B cell (primary cell): ENCODE data around the gene DSCAML1. TPM values are rescaled to one million over a fixed set of nuclear protein-coding genes. Genes with fewer than 3 reads are reported as not detected.

Experiments
- ATAC-seq: fragments of 200-7000 bp; cut with Tn5 transposase; one replicate; pipeline ENCODE4 v1.10.0; 2021; ENCODE audit warnings: low read depth, mild to moderate bottlenecking, moderate number of reproducible peaks, moderate library complexity
- CTCF ChIA-PET: fragments of 350-600 bp; sonication (Branson Sonifier 250); formaldehyde crosslinking; loops from one replicate; lab custom pipeline; 2021; ENCODE audit warnings: antibody characterized with exemption, inconsistent platforms; lab: Charles Lee
- POLR2A ChIA-PET: fragments of 350-600 bp; sonication (Branson Sonifier 250); formaldehyde crosslinking; loops from one replicate; lab custom pipeline; 2021; ENCODE audit warnings: antibody characterized with exemption; lab: Charles Lee
- DNase-seq: peaks from one replicate; pipeline ENCODE4 v3.0.0; 2013
- H2AFZ ChIP-seq: 2 replicates; pipeline ENCODE4 v1.6.1; 2012; ENCODE audit warnings: mild to moderate bottlenecking, low read depth, low read length; ENCODE audit not compliant: insufficient read depth, poor library complexity, severe bottlenecking
- H3K27ac ChIP-seq, 2 donors: 1 replicate in 1 of 2; 2 replicates in 1 of 2; pipeline ENCODE4 v1.5.1; 2012 to 2013; ENCODE audit warnings: low read length in 2 of 2, mild to moderate bottlenecking in 2 of 2, moderate library complexity in 1 of 2
- H3K27me3 ChIP-seq, 4 experiments: fragments of 200-600 bp in 1 of 4; sonication (generic) in 1 of 4; replicated peaks in 1 of 4; 1 replicate in 2 of 4; 2 replicates in 2 of 4; pipeline versions ENCODE4 v1.6.1 to v1.7.0; 2013 to 2016; ENCODE audit warnings: low read length in 3 of 4, mild to moderate bottlenecking in 2 of 4, mixed read lengths in 1 of 4, moderate library complexity in 1 of 4; ENCODE audit not compliant: insufficient read depth in 4 of 4, control insufficient read depth in 3 of 4; ENCODE audit errors: control extremely low read depth in 1 of 4
- H3K36me3 ChIP-seq, 2 experiments: replicated peaks in 1 of 2; 1 replicate in 1 of 2; 2 replicates in 1 of 2; pipeline versions ENCODE4 v1.6.1 to v1.7.1; 2013; ENCODE audit warnings: low read length in 1 of 2; ENCODE audit not compliant: insufficient read depth in 2 of 2, control insufficient read depth in 1 of 2; ENCODE audit errors: control extremely low read depth in 1 of 2, extremely low read depth in 1 of 2
- H3K4me1 ChIP-seq, 2 donors: fragments of 200-600 bp in 1 of 2; sonication (generic) in 1 of 2; 1 replicate in 1 of 2; 2 replicates in 1 of 2; pipeline versions ENCODE4 v1.5.1 to v1.6.1; 2013 to 2017; ENCODE audit warnings: low read length in 2 of 2; ENCODE audit not compliant: control insufficient read depth in 2 of 2, insufficient read depth in 2 of 2
- H3K4me2 ChIP-seq: replicated peaks from 2 replicates; pipeline ENCODE3; 2012; ENCODE audit warnings: mild to moderate bottlenecking, low read depth, low read length; ENCODE audit not compliant: poor library complexity, severe bottlenecking
- H3K4me3 ChIP-seq, 5 experiments: fragments of 200-600 bp in 1 of 5; sonication (generic) in 1 of 5; 1 replicate in 3 of 5; 2 replicates in 2 of 5; pipeline versions ENCODE4 v1.5.1 to v1.7.0; 2011 to 2016; ENCODE audit warnings: low read length in 4 of 5, mild to moderate bottlenecking in 4 of 5, low read depth in 2 of 5, control low read depth in 1 of 5, moderate library complexity in 1 of 5; ENCODE audit not compliant: insufficient read depth in 1 of 5; ENCODE audit errors: control extremely low read depth in 1 of 5, extremely low read depth in 1 of 5
- H3K79me2 ChIP-seq: fragments of 200-600 bp; sonication (generic); one replicate; pipeline ENCODE4 v1.6.0; 2016; ENCODE audit warnings: low read length; ENCODE audit not compliant: control insufficient read depth, insufficient read depth
- H3K9ac ChIP-seq: fragments of 200-600 bp; sonication (generic); 2 replicates; pipeline ENCODE4 v1.6.1; 2017; ENCODE audit warnings: mild to moderate bottlenecking, low read length, moderate library complexity
- H3K9me3 ChIP-seq, 3 donors: one replicate each; pipeline versions ENCODE4 v1.6.1 to v1.7.1; 2013; ENCODE audit warnings: low read length in 2 of 3; ENCODE audit not compliant: control insufficient read depth in 2 of 3, insufficient read depth in 1 of 3; ENCODE audit errors: control extremely low read depth in 1 of 3
- H4K20me1 ChIP-seq: 2 replicates; pipeline ENCODE4 v1.6.0; 2012; ENCODE audit warnings: mild to moderate bottlenecking, low read length; ENCODE audit not compliant: insufficient read depth, control insufficient read depth, poor library complexity, severe bottlenecking
- H3K27ac Mint-ChIP-seq: one replicate; pipeline ENCODE4 v1.8.0; 2021; ENCODE audit warnings: mixed read lengths
- H3K27me3 Mint-ChIP-seq: one replicate; pipeline ENCODE4 v1.8.0; 2021; ENCODE audit warnings: mixed read lengths
- H3K4me1 Mint-ChIP-seq: one replicate; pipeline ENCODE4 v1.8.0; 2021; ENCODE audit warnings: mixed read lengths
- H3K4me3 Mint-ChIP-seq: one replicate; pipeline ENCODE4 v1.8.0; 2021; ENCODE audit warnings: mixed read lengths
- H3K9me3 Mint-ChIP-seq: one replicate; pipeline ENCODE4 v1.8.0; 2022; ENCODE audit warnings: mixed read lengths; ENCODE audit not compliant: insufficient read depth
- EZH2 ChIP-seq: IDR thresholded peaks from 2 replicates; pipeline ENCODE4 v1.6.1; 2012; ENCODE audit warnings: borderline replicate concordance, low read depth, mild to moderate bottlenecking, moderate library complexity, low read length; ENCODE audit not compliant: insufficient read depth, poor library complexity, severe bottlenecking
- WGBS: methylation state at CpG from one replicate; pipeline ENCODE4 v1.1.5; 2013; ENCODE audit warnings: missing lambda C conversion rate; ENCODE audit not compliant: insufficient coverage; 5-methylcytosine and 5-hydroxymethylcytosine counted together
- intact Hi-C: fragments of 100-400 bp; cut with micrococcal nuclease; formaldehyde crosslinking; loops from one replicate; pipeline ENCODE4 v1.10.0; 2022
- polyA plus RNA-seq: library from polyadenylated mRNA; depleted of rRNA; stranded (reverse); fragments of >200 nt; gene quantifications from 2 replicates; pipeline ENCODE4 v1.2.3, GENCODE V29; 2012
- total RNA-seq, 2 donors: library from RNA; stranded (reverse); fragments of 120-200 nt in 1 of 2; gene quantifications; 1 replicate in 1 of 2; 2 replicates in 1 of 2; pipeline versions ENCODE4 v1.2.3 to v1.2.4, GENCODE V29; 2013 to 2022
- TF ChIP-seq, protein P1 (sequence below): fragments of 200-600 bp; IDR thresholded peaks from one replicate; pipeline ENCODE4 v1.8.0; 2022; ENCODE audit warnings: antibody characterized with exemption, mild to moderate bottlenecking

The DSCAML1 gene
- total and polyA plus RNA-seq, 2 donors (not counting 1 experiment from before 2014, with no cell fraction given): 1.2 to 6.2 TPM

DNA sequence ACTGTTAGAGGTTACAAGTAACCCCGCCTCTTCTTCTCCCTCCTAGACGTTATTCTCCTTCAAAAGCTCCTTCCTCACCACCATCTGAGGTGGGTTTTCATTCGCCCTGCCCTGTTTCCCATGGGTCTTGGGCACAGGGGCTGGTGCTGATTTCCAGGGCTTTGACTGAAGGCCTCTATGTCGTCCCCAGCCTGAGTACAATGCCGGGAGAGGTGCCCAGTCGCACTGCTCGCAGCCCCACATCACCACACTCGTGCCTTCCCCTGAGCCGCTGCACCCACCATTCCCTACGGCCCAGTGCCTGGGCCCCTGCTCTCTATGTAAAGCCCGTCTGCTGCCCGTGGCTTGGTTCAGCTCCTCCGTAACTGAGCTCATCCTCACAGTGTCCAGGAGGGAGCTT is 169.8 kb downstream of the DSCAML1 start:
- Histone ChIP-seq H3K36me3 (no peaks in the 10 kb centered on the region), H3K9ac (no peak overlapping the region), H3K4me1 (no peaks in the 10 kb centered on the region), H4K20me1 (no peaks in the 10 kb centered on the region), H3K79me2 (no peaks in the 10 kb centered on the region), H3K9me3 (peaks cover 0 to 4% (median 0%) of the 10 kb centered on the region in 3 donors), H3K27ac (no peak overlapping the region), H2AFZ (no peak overlapping the region), H3K27me3 (no peaks in the 10 kb centered on the region), H3K4me2 (no peak overlapping the region), H3K4me3 (no peak overlapping the region)
- WGBS: 85% methylated on average over 13 of the region's 13 CpGs
- no peaks in the 10 kb centered on the region for H3K9me3 Mint-ChIP-seq
- DNase-seq (no peak), ATAC-seq (no peak)
- intact Hi-C loops: no loop called here
- H3K27me3 Mint-ChIP-seq: peaks cover 17% of the 10 kb centered on the region
- no peak overlapping the region for H3K27ac Mint-ChIP-seq
- ChIA-PET POLR2A (no interaction called here), CTCF (no interaction called here)
- no peak overlapping the region for H3K4me3 Mint-ChIP-seq
- TF ChIP-seq EZH2: no peak
- TF ChIP-seq, protein P1, sequence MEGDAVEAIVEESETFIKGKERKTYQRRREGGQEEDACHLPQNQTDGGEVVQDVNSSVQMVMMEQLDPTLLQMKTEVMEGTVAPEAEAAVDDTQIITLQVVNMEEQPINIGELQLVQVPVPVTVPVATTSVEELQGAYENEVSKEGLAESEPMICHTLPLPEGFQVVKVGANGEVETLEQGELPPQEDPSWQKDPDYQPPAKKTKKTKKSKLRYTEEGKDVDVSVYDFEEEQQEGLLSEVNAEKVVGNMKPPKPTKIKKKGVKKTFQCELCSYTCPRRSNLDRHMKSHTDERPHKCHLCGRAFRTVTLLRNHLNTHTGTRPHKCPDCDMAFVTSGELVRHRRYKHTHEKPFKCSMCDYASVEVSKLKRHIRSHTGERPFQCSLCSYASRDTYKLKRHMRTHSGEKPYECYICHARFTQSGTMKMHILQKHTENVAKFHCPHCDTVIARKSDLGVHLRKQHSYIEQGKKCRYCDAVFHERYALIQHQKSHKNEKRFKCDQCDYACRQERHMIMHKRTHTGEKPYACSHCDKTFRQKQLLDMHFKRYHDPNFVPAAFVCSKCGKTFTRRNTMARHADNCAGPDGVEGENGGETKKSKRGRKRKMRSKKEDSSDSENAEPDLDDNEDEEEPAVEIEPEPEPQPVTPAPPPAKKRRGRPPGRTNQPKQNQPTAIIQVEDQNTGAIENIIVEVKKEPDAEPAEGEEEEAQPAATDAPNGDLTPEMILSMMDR: no peak
- H3K4me1 Mint-ChIP-seq: no peaks in the 10 kb centered on the region

DNA sequence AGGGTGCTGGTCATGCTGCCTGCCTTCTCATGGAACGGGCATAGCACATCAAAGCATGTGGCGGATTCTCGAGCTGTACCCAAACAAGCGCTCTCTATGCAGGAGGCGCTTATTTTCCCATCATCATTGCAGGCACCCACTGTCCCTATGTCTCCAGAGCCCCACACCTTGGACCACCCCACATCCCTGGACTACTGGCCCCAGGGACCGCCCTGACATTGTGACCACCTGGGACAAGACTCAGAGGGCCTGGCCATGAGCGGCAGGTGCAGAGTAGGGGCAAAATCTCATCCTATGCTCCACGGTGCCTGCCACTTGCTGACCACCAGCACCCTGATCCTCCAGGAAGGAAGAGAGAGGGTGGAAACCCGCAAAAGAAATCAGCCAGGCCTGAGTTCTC is 170.4 kb downstream of the DSCAML1 start:
- Histone ChIP-seq H3K4me2 (no peak overlapping the region), H3K4me3 (no peak overlapping the region), H3K9ac (no peak overlapping the region), H3K79me2 (no peaks in the 10 kb centered on the region), H3K27ac (no peak overlapping the region), H2AFZ (no peak overlapping the region), H3K27me3 (no peaks in the 10 kb centered on the region), H3K4me1 (no peaks in the 10 kb centered on the region), H3K36me3 (no peaks in the 10 kb centered on the region), H4K20me1 (no peaks in the 10 kb centered on the region), H3K9me3 (peaks cover 0 to 8% (median 2%) of the 10 kb centered on the region in 3 donors)
- Mint-ChIP-seq H3K9me3 (peaks cover 4% of the 10 kb centered on the region), H3K27ac (no peak overlapping the region), H3K27me3 (peaks cover 17% of the 10 kb centered on the region), H3K4me1 (no peaks in the 10 kb centered on the region), H3K4me3 (no peak overlapping the region)
- intact Hi-C loops: no loop called here
- DNase-seq: no peak
- CTCF ChIA-PET: no interaction called here
- 85% methylated on average over 8 of the region's 9 CpGs for WGBS
- ATAC-seq: no peak
- POLR2A ChIA-PET: no interaction called here
- TF ChIP-seq, protein P1: no peak
- TF ChIP-seq EZH2: no peak
